AG04449 (cell line): ENCODE data around the gene LEAP2.

Experiments
- CTCF ChIA-PET: fragments of 350-600 bp; formaldehyde crosslinking; extraction: SDS; loops from one replicate; lab custom pipeline; 2021; ENCODE audit warnings: antibody characterized with exemption; lab: Yijun Ruan, JAX
- POLR2A ChIA-PET: fragments of 400-600, 350-600 bp; formaldehyde crosslinking; extraction: SDS; loops from one replicate; lab custom pipeline; 2020; ENCODE audit warnings: antibody characterized with exemption, inconsistent platforms; lab: Yijun Ruan, JAX
- DNase-seq: peaks from one replicate; pipeline ENCODE4 v3.0.0-alpha.2; 2010; ENCODE audit warnings: low read depth, low spot score
- H3K4me3 ChIP-seq: 2 replicates; pipeline ENCODE4 v1.5.1; 2011; ENCODE audit warnings: low read depth, mild to moderate bottlenecking, control low read depth, low read length
- TF ChIP-seq, protein P1 (sequence below): IDR thresholded peaks from one replicate; pipeline ENCODE4 v1.5.1; 2011; ENCODE audit warnings: mild to moderate bottlenecking, moderate library complexity, low read length, control low read depth, inconsistent platforms; ENCODE audit not compliant: insufficient read depth; ENCODE audit errors: missing control alignments

LEAP2 gene

GRCh38 chr5:132887283-132887682 is 13.8 kb downstream of the LEAP2 start:
- ChIA-PET CTCF (interaction anchor here (1.4 to 2.1 kb wide), 3 partner anchors 12 to 57 kb away, joined by 5 to 6 read pairs (median 6); partner anchors contain the start of gene SHROOM1), POLR2A (no interaction called here)
- no peak for DNase-seq
- no peak overlapping the region for H3K4me3 ChIP-seq
- TF ChIP-seq, protein P1, sequence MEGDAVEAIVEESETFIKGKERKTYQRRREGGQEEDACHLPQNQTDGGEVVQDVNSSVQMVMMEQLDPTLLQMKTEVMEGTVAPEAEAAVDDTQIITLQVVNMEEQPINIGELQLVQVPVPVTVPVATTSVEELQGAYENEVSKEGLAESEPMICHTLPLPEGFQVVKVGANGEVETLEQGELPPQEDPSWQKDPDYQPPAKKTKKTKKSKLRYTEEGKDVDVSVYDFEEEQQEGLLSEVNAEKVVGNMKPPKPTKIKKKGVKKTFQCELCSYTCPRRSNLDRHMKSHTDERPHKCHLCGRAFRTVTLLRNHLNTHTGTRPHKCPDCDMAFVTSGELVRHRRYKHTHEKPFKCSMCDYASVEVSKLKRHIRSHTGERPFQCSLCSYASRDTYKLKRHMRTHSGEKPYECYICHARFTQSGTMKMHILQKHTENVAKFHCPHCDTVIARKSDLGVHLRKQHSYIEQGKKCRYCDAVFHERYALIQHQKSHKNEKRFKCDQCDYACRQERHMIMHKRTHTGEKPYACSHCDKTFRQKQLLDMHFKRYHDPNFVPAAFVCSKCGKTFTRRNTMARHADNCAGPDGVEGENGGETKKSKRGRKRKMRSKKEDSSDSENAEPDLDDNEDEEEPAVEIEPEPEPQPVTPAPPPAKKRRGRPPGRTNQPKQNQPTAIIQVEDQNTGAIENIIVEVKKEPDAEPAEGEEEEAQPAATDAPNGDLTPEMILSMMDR, result no peak

DNA sequence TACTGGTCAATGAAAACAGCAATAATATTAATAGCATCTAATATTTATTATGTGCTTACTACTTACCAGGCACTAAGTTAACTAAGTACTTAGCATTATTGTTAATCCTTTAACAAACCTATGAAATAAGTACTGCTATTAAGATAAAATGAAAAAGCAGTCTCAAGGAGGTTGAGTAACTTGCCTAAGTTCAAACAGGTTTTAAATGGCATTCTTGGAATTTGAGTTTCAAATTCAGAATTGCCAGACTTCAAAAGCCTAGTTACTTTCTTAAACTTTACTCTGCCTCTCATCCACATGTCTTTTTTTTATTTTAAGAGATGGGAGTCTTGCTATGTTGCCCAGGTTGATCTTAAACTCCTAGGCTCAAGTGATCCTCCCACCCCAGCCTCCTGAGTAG is 16.0 kb downstream of the LEAP2 start:
- no peak overlapping the region for H3K4me3 ChIP-seq
- TF ChIP-seq, protein P1, result no peak
- CTCF ChIA-PET, result interaction anchor here (0.8 to 4.9 kb wide), 3 partner anchors 10 to 70 kb away, joined by 3 to 17 read pairs (median 9); no protein-coding TSS in a partner anchor
- DNase-seq, result no peak
- POLR2A ChIA-PET, result no interaction called here

DNA sequence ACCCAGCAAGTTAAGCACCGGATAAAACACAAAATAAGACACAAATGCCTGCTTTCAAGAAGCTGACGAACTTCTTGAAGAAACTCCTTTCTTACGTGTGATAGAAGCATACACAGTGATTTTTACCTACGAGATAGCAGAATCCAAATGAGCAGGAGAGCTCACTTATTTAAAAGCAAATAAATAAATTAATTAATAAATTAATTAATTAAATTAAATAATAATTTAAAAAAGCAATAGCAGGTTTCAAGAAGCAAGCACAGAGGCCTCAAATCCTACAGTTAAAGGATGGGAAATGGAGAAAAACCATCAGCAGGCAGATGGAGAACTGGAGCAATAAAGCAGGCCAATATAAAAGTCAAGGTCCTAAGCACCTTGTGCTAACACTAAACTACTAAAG is 17.3 kb downstream of the LEAP2 start:
- POLR2A ChIA-PET, result no interaction called here
- CTCF ChIA-PET, result interaction anchor here (1.1 to 4.9 kb wide), 6 partner anchors 7 to 71 kb away, joined by 4 to 17 read pairs (median 6); no protein-coding TSS in a partner anchor
- TF ChIP-seq, protein P1, result no peak
- H3K4me3 ChIP-seq, result no peak overlapping the region
- no peak for DNase-seq

GRCh38 chr5:132895719-132896305 is 22.3 kb downstream of the LEAP2 start:
- CTCF ChIA-PET, result interaction anchor here (1.7 to 2.2 kb wide), 2 partner anchors 13 to 67 kb away, joined by 4 to 18 read pairs; no protein-coding TSS in a partner anchor
- TF ChIP-seq, protein P1, result no peak
- POLR2A ChIA-PET, result no interaction called here
- no peak overlapping the region for H3K4me3 ChIP-seq
- DNase-seq, result no peak

DNA sequence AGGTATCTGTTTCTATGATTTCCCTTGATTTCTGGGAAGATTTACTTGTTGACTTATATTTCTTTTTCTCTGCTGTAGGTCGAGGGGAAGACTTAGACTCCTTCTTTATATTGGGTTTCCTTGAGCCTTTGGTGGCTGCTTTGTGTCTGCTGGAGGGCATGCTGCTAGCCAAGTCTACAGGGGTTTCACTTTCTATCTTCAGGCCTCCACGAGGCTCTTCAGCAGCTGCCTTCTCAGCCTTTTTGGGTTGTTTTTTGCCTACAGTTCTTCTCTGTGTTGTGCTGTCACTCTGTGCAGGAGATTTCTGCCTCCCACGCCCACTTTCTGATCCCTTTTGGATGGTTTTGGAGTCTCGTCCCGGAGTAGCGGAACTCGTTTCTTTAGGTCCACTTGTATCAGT is 23.2 kb downstream of the LEAP2 start:
- POLR2A ChIA-PET, result no interaction called here

GRCh38 chr5:132898094-132898493 is 24.6 kb downstream of the LEAP2 start:
- no peak for DNase-seq
- ChIA-PET CTCF (interaction anchor here (3.6 kb wide), 1 partner anchor 15 kb away, joined by 12 read pairs; no protein-coding TSS in a partner anchor), POLR2A (no interaction called here)
- no peak overlapping the region for H3K4me3 ChIP-seq
- TF ChIP-seq, protein P1, result no peak

More for the DNA sequence above, 23.2 kb downstream of the LEAP2 start:
- CTCF ChIA-PET, result interaction anchor here (1.1 to 1.7 kb wide), 2 partner anchors 67 to 76 kb away, joined by 3 to 4 read pairs; no protein-coding TSS in a partner anchor
- DNase-seq, result no peak
- TF ChIP-seq, protein P1, result no peak
- H3K4me3 ChIP-seq, result no peak overlapping the region
